Activated CD4-positive, alpha-beta T cell treated with anti-CD3 and anti-CD28 coated beads, Interleukin-2, amount 10 ng/mL, durations not matched to agents 7 days and 5 days (primary cell): ENCODE results near the gene ARF5. TPM values are rescaled to one million over a fixed set of nuclear protein-coding genes. Genes with fewer than 3 reads are reported as not detected.

Experiments used
- CTCF ChIA-PET: fragments of 350-600 bp; sonication (Branson Sonifier 250); formaldehyde crosslinking; loops from one replicate; lab custom pipeline; 2021; ENCODE audit warnings: antibody characterized with exemption; lab: Charles Lee
- POLR2A ChIA-PET: fragments of 350-600 bp; sonication (Branson Sonifier 250); formaldehyde crosslinking; loops from one replicate; lab custom pipeline; 2021; ENCODE audit warnings: antibody characterized with exemption; lab: Charles Lee
- DNase-seq: peaks from one replicate; pipeline ENCODE4 v3.0.0-alpha.2; 2020
- H3K27ac Mint-ChIP-seq: one replicate; pipeline ENCODE4 v1.8.0; 2021; ENCODE audit warnings: mild to moderate bottlenecking, moderate library complexity, mixed read lengths
- H3K27me3 Mint-ChIP-seq: one replicate; pipeline ENCODE4 v1.8.0; 2021; ENCODE audit warnings: mixed read lengths
- H3K36me3 Mint-ChIP-seq: one replicate; pipeline ENCODE4 v1.8.0; 2021; ENCODE audit warnings: low read depth, mixed read lengths
- H3K4me1 Mint-ChIP-seq: one replicate; pipeline ENCODE4 v1.8.0; 2021; ENCODE audit warnings: mixed read lengths
- H3K4me3 Mint-ChIP-seq: one replicate; pipeline ENCODE4 v1.8.0; 2021; ENCODE audit warnings: mild to moderate bottlenecking, moderate library complexity, mixed read lengths
- H3K9me3 Mint-ChIP-seq: one replicate; pipeline ENCODE4 v1.8.0; 2021; ENCODE audit warnings: mixed read lengths
- total RNA-seq, 2 experiments: library from RNA; stranded (reverse); gene quantifications; one replicate each; pipeline ENCODE4 v1.2.3, GENCODE V29; 2021

Gene ARF5
- total RNA-seq, 2 experiments from 2014 or later: 135 to 136 TPM

DNA sequence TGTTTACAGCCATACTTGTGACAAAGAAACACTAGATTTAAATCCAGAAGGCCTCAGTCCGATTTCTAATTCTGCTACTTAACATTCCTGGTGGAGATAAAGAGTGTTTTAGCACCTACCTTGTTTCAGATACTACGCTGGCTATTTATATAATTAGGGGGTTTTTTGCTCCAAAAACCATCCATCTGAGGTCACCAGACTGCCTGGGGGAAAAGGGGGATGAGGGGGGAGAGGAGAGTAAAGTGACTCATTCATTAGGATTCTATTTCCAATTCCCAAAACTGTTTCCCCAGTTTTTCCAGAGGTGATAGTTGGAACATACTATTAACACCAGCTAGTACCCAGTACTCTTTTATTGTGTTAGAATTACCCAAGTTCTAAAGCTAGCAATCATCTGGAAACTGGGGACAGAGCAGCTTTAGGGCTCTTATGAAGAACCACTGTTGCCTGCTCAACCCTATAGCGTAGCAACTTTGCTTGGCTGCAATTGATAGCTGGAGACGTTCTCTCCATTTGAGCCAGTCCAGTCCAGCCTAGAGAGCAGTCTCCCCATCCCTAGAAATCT lies 9.4 kb upstream of the ARF5 start:
- Mint-ChIP-seq H3K27me3 (no peaks in the 10 kb centered on the region), H3K36me3 (peaks cover 27% of the 10 kb centered on the region), H3K4me3 (no peak overlapping the region), H3K27ac (no peak overlapping the region), H3K9me3 (no peaks in the 10 kb centered on the region), H3K4me1 (peaks cover 31% of the 10 kb centered on the region)
- ChIA-PET POLR2A (no interaction called here), CTCF (no interaction called here)
- DNase-seq: no peak

DNA sequence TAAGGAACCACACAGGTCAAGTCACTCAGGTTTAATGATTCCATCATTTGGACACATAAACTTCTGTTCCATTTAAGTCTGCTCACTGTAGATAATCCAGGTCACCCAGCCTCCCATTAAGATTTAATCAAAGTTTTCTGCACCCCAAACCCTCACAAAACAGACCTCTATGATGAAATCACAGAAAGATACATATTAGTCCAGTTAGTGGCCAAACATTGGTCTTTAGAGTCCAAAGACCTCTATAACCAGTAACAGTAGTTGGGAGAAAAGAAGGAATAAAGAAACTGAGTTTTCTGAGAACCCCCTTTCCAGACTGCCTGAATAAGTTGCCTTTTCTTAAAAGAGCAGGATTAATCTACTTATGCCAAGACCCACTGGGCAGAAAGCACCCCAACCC lies 7.6 kb upstream of the ARF5 start:
- POLR2A ChIA-PET: no interaction called here
- Mint-ChIP-seq H3K9me3 (no peaks in the 10 kb centered on the region), H3K4me3 (no peak overlapping the region), H3K36me3 (peaks cover 28% of the 10 kb centered on the region), H3K27me3 (no peaks in the 10 kb centered on the region), H3K4me1 (peaks cover 45% of the 10 kb centered on the region), H3K27ac (no peak overlapping the region)
- CTCF ChIA-PET: interaction anchor here (0.8 kb wide), 1 partner anchor 17 kb away, joined by 3 read pairs; no protein-coding TSS in a partner anchor
- no peak for DNase-seq

GRCh38 chr7:127581716-127582115 lies 6.5 kb upstream of the ARF5 start:
- Mint-ChIP-seq H3K36me3 (peaks cover 28% of the 10 kb centered on the region), H3K4me1 (peaks cover 55% of the 10 kb centered on the region), H3K9me3 (no peaks in the 10 kb centered on the region), H3K4me3 (no peak overlapping the region), H3K27me3 (no peaks in the 10 kb centered on the region), H3K27ac (no peak overlapping the region)
- POLR2A ChIA-PET: no interaction called here
- CTCF ChIA-PET: interaction anchor here (0.9 kb wide), 1 partner anchor 13 kb away, joined by 3 read pairs; no protein-coding TSS in a partner anchor
- no peak for DNase-seq

DNA sequence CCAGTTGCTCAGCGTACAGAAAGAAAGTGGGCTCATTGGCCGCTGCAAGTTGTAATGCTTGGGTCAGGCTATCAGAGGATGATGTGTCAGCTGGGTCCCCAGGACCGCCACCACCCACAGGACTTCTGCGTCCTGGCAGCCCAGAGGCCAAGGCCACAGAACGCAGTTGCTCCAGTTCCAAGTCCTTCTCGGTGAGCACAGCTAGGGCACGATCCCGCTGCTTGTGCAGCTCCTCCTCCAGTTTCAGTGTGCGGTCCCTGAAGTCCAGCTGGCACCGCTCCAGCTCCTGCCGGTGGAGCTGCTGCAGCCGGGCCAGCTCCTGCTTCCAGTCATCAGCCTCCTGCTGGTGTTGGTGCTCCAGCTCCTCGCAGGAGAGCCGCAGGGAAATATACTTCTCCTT lies 5.8 kb upstream of the ARF5 start:
- Mint-ChIP-seq H3K9me3 (no peaks in the 10 kb centered on the region), H3K27me3 (no peaks in the 10 kb centered on the region), H3K36me3 (peaks cover 25% of the 10 kb centered on the region), H3K4me1 (peaks cover 55% of the 10 kb centered on the region), H3K27ac (no peak overlapping the region), H3K4me3 (no peak overlapping the region)
- DNase-seq: no peak
- ChIA-PET POLR2A (no interaction called here), CTCF (interaction anchor here (0.9 kb wide), 2 partner anchors 8 to 13 kb away, joined by 3 read pairs; no protein-coding TSS in a partner anchor)

DNA sequence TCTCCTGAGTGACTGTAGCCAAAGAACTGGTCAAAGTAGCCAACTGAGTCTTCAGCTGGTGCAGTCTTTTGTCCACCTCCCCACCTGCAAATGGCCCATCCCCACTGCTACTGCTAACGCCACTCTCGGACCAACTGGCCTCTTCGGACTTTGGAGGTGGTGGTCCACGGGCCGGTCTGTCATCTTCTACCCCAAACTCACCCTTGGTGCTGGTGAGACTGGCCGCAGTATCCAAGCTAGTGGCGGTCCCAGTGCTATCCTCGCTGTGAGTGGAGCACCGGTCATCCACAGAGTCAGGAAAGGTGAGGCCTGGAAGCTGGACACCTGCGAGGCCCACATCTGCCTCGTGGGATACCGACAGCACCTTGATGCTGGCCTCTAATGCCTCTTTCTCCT lies 3.6 kb upstream of the ARF5 start:
- DNase-seq: no peak
- Mint-ChIP-seq H3K27ac (peak overlapping the region; percentile 96), H3K36me3 (peaks cover 23% of the 10 kb centered on the region), H3K4me3 (peak overlapping the region; percentile 99), H3K27me3 (no peaks in the 10 kb centered on the region), H3K9me3 (no peaks in the 10 kb centered on the region), H3K4me1 (peaks cover 64% of the 10 kb centered on the region)
- ChIA-PET POLR2A (no interaction called here), CTCF (interaction anchor here (1.4 kb wide), 1 partner anchor 237 kb away, joined by 3 read pairs; no protein-coding TSS in a partner anchor)

DNA sequence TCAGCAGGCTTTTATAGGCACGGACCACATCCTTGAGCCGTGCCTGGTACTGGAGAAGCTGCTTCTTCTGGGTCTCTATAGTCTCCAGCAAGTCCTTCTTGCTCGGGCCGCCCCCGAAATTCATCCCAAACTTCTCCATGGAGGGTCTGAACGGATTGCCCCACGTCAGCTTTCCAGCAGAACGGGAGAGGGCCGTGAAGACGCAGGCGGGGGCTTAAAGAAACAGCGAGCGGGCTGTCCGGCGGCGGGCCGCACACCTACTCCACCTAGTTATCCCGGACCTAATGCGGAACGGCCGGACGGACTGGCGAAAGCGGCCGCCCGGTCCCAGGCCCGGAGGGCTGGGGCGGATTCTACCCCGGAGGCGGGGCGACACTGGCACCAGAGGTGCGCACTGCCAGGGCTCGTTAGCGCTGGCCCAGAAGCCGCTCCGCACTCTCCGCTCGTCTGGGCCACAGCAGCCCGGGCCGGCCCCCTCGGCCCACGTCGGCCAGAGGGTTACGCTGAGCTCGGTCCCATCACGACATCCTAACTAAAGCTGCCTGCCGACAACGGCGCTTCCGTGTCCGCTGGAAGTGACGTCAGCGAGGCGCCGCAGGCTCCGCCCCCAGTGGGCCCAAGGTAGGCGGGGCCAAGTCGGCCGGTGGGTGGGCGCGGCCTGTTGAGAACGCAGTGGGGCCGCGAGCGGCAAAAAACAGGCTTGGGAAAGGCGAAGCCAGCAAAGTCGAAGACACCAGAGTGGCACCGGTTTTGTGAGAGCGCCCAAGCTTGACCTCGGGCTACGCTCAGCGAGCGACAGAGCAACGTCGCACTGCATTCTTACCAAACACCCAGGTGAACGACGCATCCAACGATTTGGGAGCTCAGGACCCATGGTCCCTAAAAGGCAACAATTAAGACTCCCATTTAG lies 2.9 kb upstream of the ARF5 start, which contains the start of gene GCC1:
TSS of gene GCC1 (minus strand) at position 553 of the 910 bp plus-strand sequence. CDS start at position 139, 414 bp downstream.
- Mint-ChIP-seq H3K4me1 (peaks cover 67% of the 10 kb centered on the region), H3K4me3 (peak within 1 kb of the TSS; percentile 99), H3K36me3 (peaks cover 27% of the 10 kb centered on the region), H3K27me3 (no peaks in the 10 kb centered on the region), H3K27ac (peak within 1 kb of the TSS; percentile 96), H3K9me3 (no peaks in the 10 kb centered on the region)
- DNase-seq: peak; percentile 92
- ChIA-PET CTCF (interaction anchor here (0.9 to 1.6 kb wide), 4 partner anchors 11 to 238 kb away, joined by 3 read pairs; no protein-coding TSS in a partner anchor), POLR2A (no interaction called here)

GRCh38 chr7:127586346-127586745 lies 1.9 kb upstream of the ARF5 start:
- Mint-ChIP-seq H3K9me3 (no peaks in the 10 kb centered on the region), H3K36me3 (peaks cover 26% of the 10 kb centered on the region), H3K27ac (peak overlapping the region; percentile 26), H3K4me1 (peaks cover 59% of the 10 kb centered on the region), H3K4me3 (peak overlapping the region; percentile 99), H3K27me3 (no peaks in the 10 kb centered on the region)
- DNase-seq: no peak
- POLR2A ChIA-PET: no interaction called here
- CTCF ChIA-PET: interaction anchor here (1.6 kb wide), 1 partner anchor 220 kb away, joined by 3 read pairs; no protein-coding TSS in a partner anchor

- Mint-ChIP-seq H3K4me1 (peaks cover 49% of the 10 kb centered on the region), H3K27me3 (no peaks in the 10 kb centered on the region), H3K27ac (peak overlapping the region; percentile 57), H3K4me3 (peak overlapping the region; percentile 99), H3K36me3 (peaks cover 25% of the 10 kb centered on the region), H3K9me3 (no peaks in the 10 kb centered on the region)
- POLR2A ChIA-PET: no interaction called here
- no peak for DNase-seq
- CTCF ChIA-PET: interaction anchor here (1.6 kb wide), 1 partner anchor 13 kb away, joined by 3 read pairs; no protein-coding TSS in a partner anchor
Observed at GRCh38 chr7:127587663-127588018, 570 bp upstream of the ARF5 start.

GRCh38 chr7:127588697-127589482 lies 679 bp downstream of the ARF5 start:
- peak; percentile 33 for DNase-seq
- peaks cover 37% of the 10 kb centered on the region for H3K4me1 Mint-ChIP-seq
- ChIA-PET CTCF (interaction anchor here (0.6 to 1.6 kb wide), 2 partner anchors 12 to 538 kb away, joined by 3 read pairs; no protein-coding TSS in a partner anchor), POLR2A (no interaction called here)
- H3K27ac Mint-ChIP-seq: peak overlapping the region; percentile 97
- no peaks in the 10 kb centered on the region for H3K9me3 Mint-ChIP-seq
- H3K36me3 Mint-ChIP-seq: peaks cover 15% of the 10 kb centered on the region
- H3K27me3 Mint-ChIP-seq: no peaks in the 10 kb centered on the region
- H3K4me3 Mint-ChIP-seq: peak overlapping the region; percentile 99

- H3K9me3 Mint-ChIP-seq: no peaks in the 10 kb centered on the region
- H3K36me3 Mint-ChIP-seq: peaks cover 14% of the 10 kb centered on the region
- peaks cover 27% of the 10 kb centered on the region for H3K4me1 Mint-ChIP-seq
- ChIA-PET CTCF (no interaction called here), POLR2A (no interaction called here)
- no peaks in the 10 kb centered on the region for H3K27me3 Mint-ChIP-seq
- H3K27ac Mint-ChIP-seq: peak overlapping the region; percentile 32
- peak overlapping the region; percentile 99 for H3K4me3 Mint-ChIP-seq
- DNase-seq: no peak
Observed at GRCh38 chr7:127589896-127590295, 1.7 kb downstream of the ARF5 start.

GRCh38 chr7:127591189-127591588 lies 3.0 kb downstream of the ARF5 start:
- POLR2A ChIA-PET: no interaction called here
- H3K36me3 Mint-ChIP-seq: peaks cover 14% of the 10 kb centered on the region
- H3K4me3 Mint-ChIP-seq: no peak overlapping the region
- peaks cover 19% of the 10 kb centered on the region for H3K4me1 Mint-ChIP-seq
- no peaks in the 10 kb centered on the region for H3K27me3 Mint-ChIP-seq
- H3K27ac Mint-ChIP-seq: peak overlapping the region; percentile 19
- no peak for DNase-seq
- H3K9me3 Mint-ChIP-seq: no peaks in the 10 kb centered on the region
- CTCF ChIA-PET: interaction anchor here (0.6 kb wide), 1 partner anchor 192 kb away, joined by 3 read pairs; no protein-coding TSS in a partner anchor

DNA sequence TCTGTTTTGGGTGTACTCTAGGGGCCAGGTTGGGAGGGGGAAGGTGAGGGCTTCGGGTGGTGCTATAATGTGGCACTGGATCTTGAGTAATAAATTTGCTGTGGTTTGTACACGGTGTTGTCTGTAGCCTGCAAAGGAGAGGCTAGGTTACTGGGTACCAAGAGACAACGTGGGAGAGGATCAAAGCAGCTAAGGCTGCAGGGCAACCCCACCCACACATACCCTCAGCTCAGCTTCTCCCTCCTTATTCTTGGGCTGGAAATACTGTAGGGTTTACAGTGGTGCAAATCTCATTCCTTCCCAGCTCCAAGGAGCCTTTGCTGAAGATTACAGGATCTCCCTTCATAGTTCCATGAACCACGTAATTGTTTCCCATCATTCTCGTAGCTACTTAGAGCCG lies 3.4 kb downstream of the ARF5 start:
- peaks cover 14% of the 10 kb centered on the region for H3K36me3 Mint-ChIP-seq
- POLR2A ChIA-PET: no interaction called here

More for the DNA sequence above, 3.4 kb downstream of the ARF5 start:
- Mint-ChIP-seq H3K27ac (no peak overlapping the region), H3K4me1 (peaks cover 15% of the 10 kb centered on the region), H3K4me3 (no peak overlapping the region), H3K9me3 (no peaks in the 10 kb centered on the region), H3K27me3 (no peaks in the 10 kb centered on the region)
- DNase-seq: no peak
- CTCF ChIA-PET: interaction anchor here (0.6 kb wide), 1 partner anchor 191 kb away, joined by 3 read pairs; no protein-coding TSS in a partner anchor
